CD14-positive monocyte (primary cell): ENCODE data around the gene ACTG1. TPM values are rescaled to one million over a fixed set of nuclear protein-coding genes. Genes with fewer than 3 reads are reported as not detected.

Source experiments
- DNase-seq, 3 donors: peaks; one replicate each; pipeline ENCODE4 v3.0.0-alpha.2; 2011 to 2022
- H2AFZ ChIP-seq: 2 replicates; pipeline ENCODE4 v1.6.0; 2012; ENCODE audit warnings: mild to moderate bottlenecking, low read depth, low read length, inconsistent platforms; ENCODE audit not compliant: insufficient read depth, poor library complexity, severe bottlenecking
- H3K27ac ChIP-seq, 2 donors: 1 replicate in 1 of 2; 2 replicates in 1 of 2; pipeline ENCODE4 v1.5.1; 2012 to 2013; ENCODE audit warnings: low read length in 2 of 2, control low read depth in 1 of 2, inconsistent platforms in 1 of 2, low read depth in 1 of 2, mild to moderate bottlenecking in 1 of 2
- H3K27me3 ChIP-seq, 2 donors: one replicate each; pipeline versions ENCODE4 v1.6.0 to v1.6.1; 2011 to 2013; ENCODE audit warnings: low read length in 2 of 2; ENCODE audit not compliant: control insufficient read depth in 2 of 2, insufficient read depth in 2 of 2
- H3K36me3 ChIP-seq, 2 donors: replicated peaks in 1 of 2; 1 replicate in 1 of 2; 2 replicates in 1 of 2; pipeline versions ENCODE4 v1.5.1 to v1.6.1; 2012 to 2013; ENCODE audit warnings: low read length in 2 of 2, control low read depth in 1 of 2, inconsistent platforms in 1 of 2, mild to moderate bottlenecking in 1 of 2; ENCODE audit not compliant: insufficient read depth in 2 of 2, control insufficient read depth in 1 of 2
- H3K4me1 ChIP-seq, 2 donors: 1 replicate in 1 of 2; 2 replicates in 1 of 2; pipeline versions ENCODE4 v1.5.1 to v1.6.1; 2012 to 2013; ENCODE audit warnings: low read length in 2 of 2, control low read depth in 1 of 2, inconsistent platforms in 1 of 2, mild to moderate bottlenecking in 1 of 2, moderate library complexity in 1 of 2; ENCODE audit not compliant: insufficient read depth in 2 of 2, control insufficient read depth in 1 of 2
- H3K4me2 ChIP-seq: replicated peaks from 2 replicates; pipeline ENCODE3; 2012; ENCODE audit warnings: low read length, moderate library complexity, mild to moderate bottlenecking; ENCODE audit not compliant: poor library complexity, severe bottlenecking; ENCODE audit errors: extremely low read depth
- H3K4me3 ChIP-seq, 3 experiments: fragments of 200-600 bp in 1 of 3; sonication (generic) in 1 of 3; replicated peaks in 1 of 3; 1 replicate in 2 of 3; 2 replicates in 1 of 3; pipeline ENCODE4 v1.5.1; 2011 to 2013; ENCODE audit warnings: low read length in 3 of 3, mild to moderate bottlenecking in 3 of 3, control low read depth in 2 of 3, low read depth in 2 of 3, inconsistent platforms in 1 of 3, moderate library complexity in 1 of 3
- H3K79me2 ChIP-seq: 2 replicates; pipeline ENCODE4 v1.6.0; 2012; ENCODE audit warnings: mild to moderate bottlenecking, control low read depth, inconsistent platforms, low read length, moderate library complexity; ENCODE audit not compliant: insufficient read depth
- H3K9ac ChIP-seq: 2 replicates; pipeline ENCODE4 v1.6.0; 2017; ENCODE audit warnings: low read length, mild to moderate bottlenecking; ENCODE audit not compliant: insufficient read depth, poor library complexity, severe bottlenecking
- H3K9me3 ChIP-seq, 2 donors: replicated peaks in 1 of 2; 1 replicate in 1 of 2; 2 replicates in 1 of 2; pipeline versions ENCODE4 v1.5.1 to v1.6.1; 2012 to 2013; ENCODE audit warnings: low read length in 2 of 2, control low read depth in 1 of 2; ENCODE audit not compliant: control insufficient read depth in 1 of 2, insufficient read depth in 1 of 2
- H4K20me1 ChIP-seq: 2 replicates; pipeline ENCODE4 v1.6.0; 2012; ENCODE audit warnings: mild to moderate bottlenecking, low read length, control low read depth, moderate library complexity; ENCODE audit not compliant: insufficient read depth
- H3K27ac Mint-ChIP-seq, 7 donors: one replicate each; pipeline ENCODE4 v1.8.0; 2020; ENCODE audit warnings: mild to moderate bottlenecking in 7 of 7, mixed read lengths in 7 of 7, moderate library complexity in 6 of 7, inconsistent platforms in 2 of 7
- H3K27me3 Mint-ChIP-seq, 3 donors: one replicate each; pipeline ENCODE4 v1.8.0; 2021 to 2022; ENCODE audit warnings: low read depth in 3 of 3, mild to moderate bottlenecking in 3 of 3, mixed read lengths in 3 of 3, moderate library complexity in 3 of 3, inconsistent platforms in 1 of 3
- H3K36me3 Mint-ChIP-seq, 2 donors: one replicate each; pipeline ENCODE4 v1.8.0; 2020; ENCODE audit warnings: mixed read lengths in 2 of 2, inconsistent platforms in 1 of 2, mild to moderate bottlenecking in 1 of 2
- H3K4me1 Mint-ChIP-seq: one replicate; pipeline ENCODE4 v1.8.0; 2020; ENCODE audit warnings: mild to moderate bottlenecking, mixed read lengths
- H3K4me3 Mint-ChIP-seq, 2 donors: one replicate each; pipeline ENCODE4 v1.8.0; 2020; ENCODE audit warnings: mild to moderate bottlenecking in 2 of 2, mixed read lengths in 2 of 2, moderate library complexity in 1 of 2
- H3K9me3 Mint-ChIP-seq, 7 donors: one replicate each; pipeline ENCODE4 v1.8.0; 2020 to 2022; ENCODE audit warnings: mixed read lengths in 7 of 7, mild to moderate bottlenecking in 6 of 7, moderate library complexity in 6 of 7, inconsistent platforms in 2 of 7
- CTCF ChIP-seq: fragments of 200-600 bp; IDR thresholded peaks from one replicate; pipeline ENCODE4 v1.8.0; 2022; ENCODE audit warnings: antibody characterized with exemption, mild to moderate bottlenecking
- WGBS: methylation state at CpG from one replicate; pipeline ENCODE4 v1.1.5; 2013; ENCODE audit warnings: missing lambda C conversion rate; ENCODE audit not compliant: insufficient coverage; 5-methylcytosine and 5-hydroxymethylcytosine counted together
- intact Hi-C, 2 donors: fragments of 100-400 bp; cut with micrococcal nuclease; formaldehyde crosslinking; loops; one replicate each; pipeline versions ENCODE4 v1.15.0 to v1.15.1; 2023
- polyA plus RNA-seq, 3 donors: library from polyadenylated mRNA; depleted of rRNA in 1 of 3; unstranded in 2 of 3; stranded (reverse) in 1 of 3; fragments of 300-500 nt in 2 of 3; fragments of >200 nt in 1 of 3; fragmentation: Illumina TruSeq in 2 of 3; gene quantifications; 1 replicate in 2 of 3; 2 replicates in 1 of 3; pipeline ENCODE4 v1.2.3, GENCODE V29; 2012 to 2021

Gene ACTG1
- polyA plus RNA-seq, 3 donors, result 1,133 to 3,195 (median 1,620) TPM

GRCh38 chr17:81468111-81468769, 44.4 kb downstream of the ACTG1 start:
- Histone ChIP-seq H4K20me1 (no peaks in the 10 kb centered on the region), H3K9me3 (peaks cover 0 to 3% of the 10 kb centered on the region in 2 donors), H3K36me3 (no peaks in the 10 kb centered on the region), H3K4me1 (peaks cover 4 to 5% of the 10 kb centered on the region in 2 donors), H3K4me2 (no peak overlapping the region), H3K4me3 (no peak overlapping the region), H2AFZ (no peak overlapping the region), H3K79me2 (no peaks in the 10 kb centered on the region), H3K9ac (no peak overlapping the region), H3K27ac (no peak overlapping the region), H3K27me3 (no peaks in the 10 kb centered on the region)
- no peak for TF ChIP-seq CTCF
- Mint-ChIP-seq H3K27ac (no peak overlapping the region), H3K36me3 (peaks cover 3 to 26% of the 10 kb centered on the region in 2 donors), H3K9me3 (peaks cover 2 to 6% (median 4%) of the 10 kb centered on the region in 7 donors), H3K27me3 (peaks cover 1 to 6% (median 2%) of the 10 kb centered on the region in 3 donors), H3K4me3 (no peak overlapping the region), H3K4me1 (peaks cover 3% of the 10 kb centered on the region)
- no peak for DNase-seq
- intact Hi-C loops, result no loop called here
- 89% methylated on average over 17 of the region's 18 CpGs for whole genome bisulfite sequencing

GRCh38 chr17:81466564-81467472, 45.8 kb downstream of the ACTG1 start:
- no peak overlapping the region for H3K4me3 ChIP-seq

More at GRCh38 chr17:81466564-81467472, 45.8 kb downstream of the ACTG1 start:
- Mint-ChIP-seq H3K4me1 (peaks cover 3% of the 10 kb centered on the region), H3K4me3 (no peak overlapping the region), H3K9me3 (peaks cover 0 to 1% (median 0%) of the 10 kb centered on the region in 7 donors), H3K27me3 (peaks cover 0 to 3% (median 2%) of the 10 kb centered on the region in 3 donors), H3K27ac (no peak overlapping the region), H3K36me3 (peaks cover 5 to 39% of the 10 kb centered on the region in 2 donors)
- Histone ChIP-seq H2AFZ (no peak overlapping the region), H3K79me2 (no peaks in the 10 kb centered on the region), H3K4me1 (peaks cover 5% of the 10 kb centered on the region in 2 donors), H3K4me2 (no peak overlapping the region), H3K9me3 (no peaks in the 10 kb centered on the region), H3K27me3 (no peaks in the 10 kb centered on the region), H3K36me3 (peaks cover 0 to 8% of the 10 kb centered on the region in 2 donors), H3K27ac (no peak overlapping the region), H4K20me1 (no peaks in the 10 kb centered on the region), H3K9ac (no peak overlapping the region)
- WGBS, result 93% methylated on average over 32 of the region's 33 CpGs
- intact Hi-C loops, result no loop called here
- no peak for DNase-seq
- TF ChIP-seq CTCF, result no peak
